Heart right ventricle (tissue), 16 donors: ENCODE measurements around the gene SLC12A4. TPM values are rescaled to one million over a fixed set of nuclear protein-coding genes. Genes with fewer than 3 reads are reported as not detected.
A peak's percentile ranks its signal among the peaks of the same experiment; 100 is the strongest.

Experiments used
- ATAC-seq, 8 donors: fragments of 200-7000 bp; cut with Tn5 transposase; one replicate each; pipeline ENCODE4 v1.9.1; 2020; ENCODE audit warnings: mild to moderate bottlenecking in 8 of 8, moderate library complexity in 8 of 8, moderate number of reproducible peaks in 1 of 8
- DNase-seq, 2 donors: peaks; one replicate each; pipeline ENCODE4 v3.0.0-alpha.2; 2020
- H3K27ac ChIP-seq, 10 donors: fragments of 200-600 bp; sonication (generic) in 2 of 10; one replicate each; pipeline versions ENCODE4 v1.5.0 to v1.8.0; 2020 to 2022; ENCODE audit warnings: mild to moderate bottlenecking in 3 of 10
- H3K27me3 ChIP-seq, 7 donors: fragments of 200-600 bp; one replicate each; pipeline ENCODE4 v1.8.0; 2021 to 2022; ENCODE audit warnings: mild to moderate bottlenecking in 2 of 7
- H3K36me3 ChIP-seq, 9 donors: fragments of 200-600 bp; sonication (generic) in 1 of 9; one replicate each; pipeline versions ENCODE4 v1.5.0 to v1.8.0; 2020 to 2022; ENCODE audit warnings: mild to moderate bottlenecking in 2 of 9
- H3K4me1 ChIP-seq, 9 donors: fragments of 200-600 bp; sonication (generic) in 1 of 9; one replicate each; pipeline versions ENCODE4 v1.5.0 to v1.8.0; 2020 to 2022; ENCODE audit warnings: mild to moderate bottlenecking in 4 of 9
- H3K4me3 ChIP-seq, 10 donors: fragments of 200-600 bp; sonication (generic) in 2 of 10; one replicate each; pipeline versions ENCODE4 v1.5.0 to v1.8.0; 2020 to 2022; ENCODE audit warnings: mild to moderate bottlenecking in 7 of 10, moderate library complexity in 2 of 10
- H3K9me3 ChIP-seq, 11 donors: fragments of 200-600 bp in 10 of 11; sonication (generic) in 2 of 11; one replicate each; pipeline versions ENCODE4 v1.5.0 to v1.8.0; 2013 to 2022; ENCODE audit warnings: mild to moderate bottlenecking in 2 of 11, control low read depth in 1 of 11, moderate library complexity in 1 of 11
- CTCF ChIP-seq, 9 donors: fragments of 200-600 bp; sonication (generic) in 2 of 9; IDR thresholded peaks; one replicate each; pipeline versions ENCODE4 v1.5.0 to v1.8.0; 2021 to 2022; ENCODE audit warnings: antibody characterized with exemption in 9 of 9, mild to moderate bottlenecking in 5 of 9, moderate library complexity in 1 of 9
- WGBS, 2 donors: extraction: QIAGEN DNeasy Blood & Tissue Kit; methylation state at CpG; one replicate each; pipeline ENCODE4 v1.1.7; 2013; ENCODE audit warnings: inconsistent platforms in 1 of 2; 5-methylcytosine and 5-hydroxymethylcytosine counted together
- intact Hi-C, 10 donors: fragments of 100-400 bp; cut with DNase I; formaldehyde crosslinking; loops; one replicate each; pipeline versions ENCODE4 v1.11.1 to v1.14.2; 2022
- polyA plus RNA-seq, 2 donors: library from polyadenylated mRNA; stranded (reverse); fragments of 200-250 nt; gene quantifications; one replicate each; pipeline ENCODE4 v1.2.3, GENCODE V29; 2013
- total RNA-seq, 10 donors: library from RNA; stranded (reverse); fragmentation: NEBNext Ultra II Directional in 3 of 10; extraction: Animal tissue kit (Norgen Biotek cat#: 25700) in 3 of 10; gene quantifications; one replicate each; pipeline versions ENCODE4 v1.2.1 to v1.2.4, GENCODE V29; 2021 to 2023
- donor health status: Arrhythmogenic right ventricular cardiomyopathy.
- donor health status: ischemic (EF 13 %, LVEDD 7.1; RV severe dilation, severe dysfunction).
- donor health status: healthy with polysubstance abuse.
- donor health status: DM: no; HTN: yes; CAD: no.
- donor health status: DM: no; HTN: no; CAD: no.
- donor health status: ischemic (EF 25% LVEDD 6.9; RV normal size, moderate dysfunction).
- donor health status: ischemic (EF 25% LVEDD 5.7; RV mildly dilated, moderate dysfunction).
- donor health status: healthy.
- donor health status: DM: yes; HTN: yes; CAD: no.
- donor health status: Ischemic cardiomyopathy.
- donor health status: ischemic (EF 35%, LVEDD 5.7; RV mildly dilated, moderate dysfunction).
- donor health status: nonischemic (EF 11% LVEDD 7.7; RV severe dilation, severe dysfunction).
- donor health status: DM: yes; HTN: yes; CAD: no.
- donor health status: PGD.
- donor health status: ischemic (EF 29% LVEDD 5.4; RV normal size, mild dysfunction).
- donor health status: nonischemic (EF 23%, LVEDD 6.1; RV moderate dilation, normal function).

SLC12A4 gene
- total and polyA plus RNA-seq, 12 donors = 70.1 to 116 (median 86.6) TPM

- ATAC-seq (peak in 2 of 8 donors; percentile 1 to 4), DNase-seq (no peak)
- Histone ChIP-seq H3K36me3 (peaks cover 0 to 13% (median 0%) of the 10 kb centered on the region in 9 donors), H3K4me1 (peaks cover 23 to 43% (median 30%) of the 10 kb centered on the region in 9 donors), H3K4me3 (peak overlapping the region in 9 of 10 donors; percentile 63 to 100 (median 95)), H3K27ac (peak overlapping the region; percentile 44 to 100 (median 100)), H3K27me3 (no peaks in the 10 kb centered on the region), H3K9me3 (no peaks in the 10 kb centered on the region)
- WGBS, 2 donors = 45 to 50% methylated on average over 40 of the region's 40 CpGs
- TF ChIP-seq CTCF (IDR thresholded peaks at IDR 0.05) = no peak
- intact Hi-C loops = no loop called here
These were observed 1.0 kb upstream of the SLC12A4 start for GRCh38 chr16:67969254-67970039.

GRCh38 chr16:67967958-67968399, 458 bp downstream of the SLC12A4 start:
- TF ChIP-seq CTCF (IDR thresholded peaks at IDR 0.05) = no peak
- H3K27ac ChIP-seq = peak overlapping the region; percentile 94 to 100 (median 100)
- no peaks in the 10 kb centered on the region for H3K27me3 ChIP-seq
- peak in 6 of 8 donors; percentile 10 to 44 (median 30) for ATAC-seq
- peaks cover 0 to 19% (median 0%) of the 10 kb centered on the region in 9 donors for H3K36me3 ChIP-seq
- 0% methylated on average over 39 to 45 of the region's 45 CpGs for WGBS, 2 donors
- peaks cover 38 to 58% (median 44%) of the 10 kb centered on the region in 9 donors for H3K4me1 ChIP-seq
- intact Hi-C loops = loop anchor here in 1 of 10 donors (2.0 kb wide), 1 partner anchor 31 kb away; the partner anchor contains the start of gene PSMB10
- DNase-seq = peak; percentile 59 to 68
- peak overlapping the region; percentile 63 to 100 (median 94) for H3K4me3 ChIP-seq
- no peaks in the 10 kb centered on the region for H3K9me3 ChIP-seq

- peak in 1 of 2 donors; percentile 24 for DNase-seq
- ATAC-seq = no peak
- Histone ChIP-seq H3K4me1 (peaks cover 43 to 64% (median 50%) of the 10 kb centered on the region in 9 donors), H3K27me3 (no peaks in the 10 kb centered on the region), H3K36me3 (peaks cover 0 to 26% (median 4%) of the 10 kb centered on the region in 9 donors), H3K27ac (peak overlapping the region; percentile 94 to 100 (median 100)), H3K9me3 (no peaks in the 10 kb centered on the region), H3K4me3 (peak overlapping the region; percentile 63 to 100 (median 94))
- intact Hi-C loops = loop anchor here in 1 of 10 donors (2.0 kb wide), 1 partner anchor 31 kb away; the partner anchor contains the start of gene PSMB10
- WGBS, 2 donors = 3 to 4% methylated on average over 18 of the region's 18 CpGs
- no peak for TF ChIP-seq CTCF (IDR thresholded peaks at IDR 0.05)
These were observed 1.1 kb downstream of the SLC12A4 start for GRCh38 chr16:67967183-67967957.
